GM19324 (cell line): ENCODE results near the gene IER2.
"Not testable (repeated sequence)": the region's sequence is repeated elsewhere in the genome, so short reads cannot be mapped to it uniquely, and the experiment has no call there.

ENCODE experiments used
- ATAC-seq: cut with Tn5 transposase; IDR thresholded peaks from one replicate; pipeline ENCODE4 v1.9.1; 2021; ENCODE audit warnings: mild to moderate bottlenecking, moderate library complexity; ENCODE audit not compliant: unreplicated experiment, low FRiP score

IER2 gene

DNA sequence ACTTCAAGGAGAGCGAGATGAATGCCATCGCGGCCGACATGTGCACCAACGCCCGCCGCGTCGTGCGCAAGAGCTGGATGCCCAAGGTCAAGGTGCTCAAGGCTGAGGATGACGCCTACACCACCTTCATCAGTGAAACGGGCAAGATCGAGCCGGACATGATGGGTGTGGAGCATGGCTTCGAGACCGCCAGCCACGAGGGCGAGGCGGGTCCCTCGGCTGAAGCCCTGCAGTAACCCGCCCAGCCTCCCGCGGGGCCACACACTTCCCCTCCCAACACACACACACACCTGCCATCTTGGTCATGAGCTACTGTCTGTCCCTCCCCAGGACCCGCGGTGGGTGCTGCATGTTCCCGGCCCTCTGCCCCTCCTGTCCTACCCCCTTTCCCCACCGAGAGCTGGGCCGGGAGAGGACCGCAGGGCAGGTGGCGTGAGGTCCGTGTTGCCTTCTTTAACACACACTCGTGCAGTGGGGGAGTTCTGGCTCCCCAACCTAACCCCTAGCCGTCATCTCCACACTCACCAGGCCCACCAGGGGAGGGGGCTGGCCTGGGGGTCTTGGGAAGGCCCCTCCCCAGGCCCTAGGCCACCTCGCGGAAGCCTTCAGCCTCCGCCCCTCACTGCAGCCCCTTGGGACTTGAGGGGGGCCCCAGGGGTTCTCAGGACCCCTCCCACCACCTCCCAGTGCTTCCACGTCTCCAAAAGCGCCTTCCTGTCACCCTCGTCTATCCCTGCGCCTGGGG, 11.9 kb upstream of the IER2 start:
- ATAC-seq, result no peak

- ATAC-seq, result no peak
Observed at GRCh38 chr19:13138916-13139198, 11.4 kb upstream of the IER2 start.

DNA sequence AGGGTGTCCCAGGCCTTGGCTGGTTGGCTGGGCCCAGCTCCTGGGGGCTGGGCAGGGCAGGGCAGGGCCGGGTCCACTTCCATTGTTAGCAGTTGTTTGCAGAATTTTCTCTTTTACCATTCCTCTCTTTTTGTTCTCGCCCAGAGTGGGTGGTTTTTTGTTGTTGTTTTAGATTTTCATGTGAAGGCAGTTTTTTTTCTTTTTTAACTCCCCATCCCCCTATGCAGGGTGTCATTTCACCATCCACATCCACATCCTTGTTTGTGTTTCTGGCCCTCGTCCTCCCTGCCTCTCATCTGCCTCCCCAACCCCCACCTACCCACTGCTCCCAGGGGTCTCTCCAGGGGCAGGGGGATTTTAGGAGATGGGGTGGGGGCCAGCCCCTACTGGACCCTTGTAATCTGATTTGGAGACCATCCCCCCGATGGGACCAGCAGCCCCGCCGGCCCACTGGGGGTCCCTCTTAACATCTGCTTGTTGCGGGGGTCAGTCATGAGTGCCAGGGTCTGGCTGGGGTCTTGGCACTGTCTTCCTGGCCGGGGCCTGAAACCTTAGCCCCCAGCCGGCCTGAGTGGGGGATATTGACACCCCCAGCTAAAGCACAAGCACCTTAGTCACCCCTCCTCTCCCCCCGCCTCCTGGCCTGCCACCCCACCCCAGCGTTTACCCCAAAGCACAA, 10.4 kb upstream of the IER2 start:
- ATAC-seq, result no peak

DNA sequence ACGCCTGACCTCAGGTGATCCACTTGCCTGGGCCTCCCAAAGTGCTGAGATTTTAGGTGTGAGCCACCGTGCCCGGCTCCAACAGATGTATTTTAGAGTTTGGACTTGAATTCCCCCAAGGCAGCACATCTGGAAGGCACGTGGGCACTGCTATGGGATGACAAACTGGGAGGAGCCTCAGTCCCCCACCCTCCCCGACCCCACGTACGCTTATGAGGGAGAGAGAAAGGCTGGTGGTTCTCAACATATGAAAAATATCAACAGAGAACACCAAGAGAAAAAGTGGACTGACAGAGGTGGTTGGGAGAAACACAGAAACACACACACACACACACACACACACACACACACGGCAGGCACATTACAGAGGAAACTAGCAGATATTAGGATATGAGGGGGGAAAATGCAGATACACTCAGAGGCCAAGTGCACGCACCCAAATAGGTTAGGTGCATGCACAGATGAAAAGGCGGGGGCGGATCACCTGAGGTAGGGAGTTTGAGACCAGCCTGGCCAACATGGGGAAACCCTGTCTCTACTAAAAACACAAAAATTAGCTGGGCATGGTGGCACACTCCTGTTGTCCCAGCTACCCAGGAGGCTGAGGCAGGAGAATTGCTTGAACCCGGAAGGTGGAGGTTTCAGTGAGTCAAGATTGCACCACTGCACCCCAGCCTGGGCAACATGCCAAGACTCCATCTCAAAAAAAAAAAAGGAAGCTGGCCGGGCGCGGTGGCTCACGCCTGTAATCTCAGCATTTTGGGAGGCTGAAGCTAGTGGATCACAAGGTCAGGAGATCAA, 3.2 kb upstream of the IER2 start:
- ATAC-seq, result no peak

DNA sequence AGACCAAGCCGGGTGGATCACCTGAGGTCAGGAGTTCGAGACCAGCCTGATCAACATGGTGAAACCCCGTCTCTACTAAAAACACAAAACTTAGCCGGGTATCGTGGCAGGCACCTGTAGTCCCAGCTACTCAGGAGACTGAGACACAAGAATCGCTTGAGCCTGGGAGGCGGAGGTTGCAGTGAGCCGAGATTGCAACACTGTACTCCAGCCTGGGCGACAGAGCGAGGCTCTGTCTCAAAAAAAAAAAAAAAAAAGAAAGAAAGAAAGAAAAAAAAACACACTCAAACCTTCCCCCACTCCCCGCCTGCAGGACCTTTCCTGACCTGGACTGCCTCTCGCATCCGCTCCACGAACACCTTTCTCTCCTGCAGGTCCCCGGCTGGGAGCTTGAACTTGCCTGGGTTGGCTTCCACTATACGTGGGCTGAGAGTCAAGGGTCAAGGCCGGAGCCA, 1.0 kb upstream of the IER2 start:
- not testable (repeated sequence) for ATAC-seq

DNA sequence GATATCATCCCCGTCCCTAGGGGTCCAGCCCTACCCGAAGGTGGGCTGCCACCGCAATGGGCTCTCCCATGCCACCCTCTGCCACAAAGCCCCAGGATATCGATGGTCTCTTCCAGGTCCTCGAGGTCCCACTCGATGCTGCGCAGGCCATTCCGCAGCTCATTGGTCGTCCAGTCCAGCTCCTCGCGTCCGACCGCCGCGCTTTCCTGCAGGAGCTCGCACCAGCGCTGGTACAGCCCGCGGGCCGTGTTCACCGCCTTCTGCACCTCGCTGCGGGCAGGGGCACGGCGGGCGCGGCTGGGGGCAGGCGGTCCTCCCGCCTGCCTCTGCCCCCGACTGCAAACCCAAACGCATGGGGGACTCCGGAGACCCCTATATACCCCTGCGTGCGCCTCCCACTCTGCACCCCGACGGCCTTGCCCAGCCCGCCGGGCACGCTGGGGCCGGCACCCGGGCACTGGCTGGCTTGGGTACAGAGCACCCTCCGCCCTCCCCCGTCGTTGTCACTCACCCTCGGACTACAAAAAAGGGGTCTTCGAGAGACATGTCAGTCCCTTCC, 504 bp upstream of the IER2 start:
- peak; percentile 2 for ATAC-seq

DNA sequence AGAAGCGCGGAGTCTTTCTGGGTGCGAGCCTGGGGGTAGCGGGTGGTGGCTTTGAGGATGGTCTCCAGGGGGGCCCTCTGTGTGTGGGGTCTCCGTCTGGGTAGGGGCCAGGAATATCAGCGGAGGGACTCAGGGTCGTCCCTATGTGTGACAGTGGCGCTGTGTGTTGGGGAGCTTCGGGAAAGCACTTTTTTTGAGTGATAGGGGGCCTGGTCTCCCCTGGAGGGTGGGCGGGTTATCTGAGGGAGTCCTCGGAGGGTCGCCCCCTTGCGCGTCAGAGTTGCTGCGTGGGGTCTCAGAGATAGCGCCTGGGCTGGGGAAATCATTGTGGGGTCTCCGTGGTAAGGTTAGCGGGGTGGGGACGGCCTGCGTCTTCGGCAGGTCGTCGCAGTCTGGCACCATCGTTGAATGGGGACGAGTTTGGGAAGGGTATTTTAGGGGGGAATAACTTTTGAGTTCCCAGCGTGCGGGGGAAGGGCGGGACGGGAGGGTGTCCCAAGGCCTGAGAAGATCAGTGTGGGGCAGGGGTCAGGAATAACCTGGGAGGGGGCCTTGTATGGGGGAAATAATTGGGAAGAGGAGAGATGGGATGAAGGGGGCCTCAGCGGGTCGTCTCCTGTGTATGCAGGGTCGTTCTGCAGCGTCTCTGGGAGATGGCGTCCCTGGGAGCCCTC, 857 bp downstream of the IER2 start:
- no peak for ATAC-seq

DNA sequence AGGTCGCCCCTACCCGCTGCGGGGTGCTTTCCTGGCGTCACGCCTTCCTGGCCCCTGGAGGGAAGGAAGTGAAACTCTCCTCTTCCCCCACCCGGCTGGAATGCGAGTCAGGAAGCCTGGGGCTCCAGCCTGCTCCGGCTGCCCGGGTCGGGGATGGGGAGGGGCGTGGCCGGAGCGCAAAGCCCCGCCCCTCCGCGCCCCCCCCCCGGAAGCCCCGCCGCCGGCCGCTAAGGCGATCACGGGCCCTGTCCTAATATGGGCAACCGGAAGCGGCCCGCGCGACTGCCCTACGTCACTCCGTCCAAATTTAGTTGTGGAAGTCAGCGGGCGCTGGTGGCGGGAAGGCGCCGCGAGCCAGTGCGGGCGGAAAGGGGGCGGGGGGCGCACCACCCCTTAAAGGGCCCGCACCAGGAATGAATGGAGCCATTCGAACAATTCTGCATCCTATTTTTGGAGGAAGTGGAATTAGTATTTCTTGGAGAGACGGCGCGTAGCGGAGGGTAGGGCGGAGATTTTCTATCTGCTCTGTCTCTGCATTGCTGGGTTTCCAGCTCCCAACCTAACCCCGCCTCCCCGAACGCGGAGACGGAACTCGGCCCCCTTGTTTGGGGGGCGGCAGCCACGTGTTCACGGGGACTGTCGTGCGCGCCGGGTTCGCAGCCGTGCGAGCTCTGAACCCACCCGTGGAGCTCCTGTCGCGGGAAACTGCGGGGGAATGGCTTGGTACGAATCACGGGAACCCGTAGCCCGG, 1.6 kb downstream of the IER2 start:
- peak; percentile 56 for ATAC-seq

- peak; percentile 4 for ATAC-seq
Observed at GRCh38 chr19:13152356-13152973, 2.3 kb downstream of the IER2 start.

DNA sequence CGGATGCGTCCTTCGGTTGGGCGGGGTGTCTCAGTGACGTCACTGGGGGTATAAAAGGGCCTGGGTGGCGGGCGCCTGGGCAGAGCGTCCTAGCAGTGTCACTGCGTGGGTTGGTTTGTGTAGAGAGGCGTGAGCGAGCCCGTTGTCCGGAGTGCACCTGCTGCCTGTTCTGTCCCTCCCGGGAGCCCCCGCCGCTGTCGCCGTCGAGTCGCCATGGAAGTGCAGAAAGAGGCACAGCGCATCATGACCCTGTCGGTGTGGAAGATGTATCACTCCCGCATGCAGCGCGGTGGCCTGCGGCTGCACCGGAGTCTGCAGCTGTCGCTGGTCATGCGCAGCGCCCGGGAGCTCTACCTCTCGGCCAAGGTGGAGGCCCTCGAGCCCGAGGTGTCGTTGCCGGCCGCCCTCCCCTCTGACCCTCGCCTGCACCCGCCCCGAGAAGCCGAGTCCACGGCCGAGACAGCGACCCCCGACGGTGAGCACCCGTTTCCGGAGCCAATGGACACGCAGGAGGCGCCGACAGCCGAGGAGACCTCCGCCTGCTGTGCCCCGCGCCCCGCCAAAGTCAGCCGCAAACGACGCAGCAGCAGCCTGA, 2.9 kb downstream of the IER2 start:
- peak; percentile 27 for ATAC-seq

DNA sequence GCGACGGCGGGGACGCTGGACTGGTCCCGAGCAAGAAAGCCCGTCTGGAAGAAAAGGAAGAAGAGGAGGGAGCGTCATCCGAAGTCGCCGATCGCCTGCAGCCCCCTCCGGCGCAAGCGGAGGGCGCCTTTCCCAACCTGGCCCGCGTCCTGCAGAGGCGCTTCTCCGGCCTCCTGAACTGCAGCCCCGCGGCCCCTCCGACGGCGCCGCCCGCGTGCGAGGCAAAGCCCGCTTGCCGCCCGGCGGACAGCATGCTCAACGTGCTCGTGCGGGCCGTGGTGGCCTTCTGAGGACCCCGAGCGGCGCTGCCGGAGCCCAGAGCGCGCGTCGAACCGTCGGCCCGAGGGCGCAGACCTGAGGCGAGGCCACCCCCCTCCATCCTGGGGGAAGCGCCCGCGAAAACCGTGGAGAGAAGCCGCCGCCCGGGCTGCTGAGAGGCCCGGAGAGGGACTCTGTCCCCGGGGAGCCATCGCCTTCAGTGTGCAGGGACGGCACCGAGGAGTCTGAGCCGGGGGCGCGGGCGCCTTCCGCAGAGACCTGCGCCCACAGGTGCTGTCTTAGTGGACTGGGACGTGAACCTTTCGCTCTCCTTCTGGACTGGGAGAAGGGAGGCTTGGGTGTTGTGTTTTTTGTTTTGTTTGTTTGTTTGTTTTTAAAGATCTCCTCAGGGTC, 3.5 kb downstream of the IER2 start:
- ATAC-seq, result no peak

GRCh38 chr19:13154241-13154778, 4.1 kb downstream of the IER2 start:
- ATAC-seq, result no peak

- no peak for ATAC-seq
Observed at GRCh38 chr19:13154911-13155471, 4.8 kb downstream of the IER2 start.

GRCh38 chr19:13155472-13156359, 5.5 kb downstream of the IER2 start:
- ATAC-seq, result no peak

GRCh38 chr19:13159713-13160112, 9.5 kb downstream of the IER2 start:
- no peak for ATAC-seq

DNA sequence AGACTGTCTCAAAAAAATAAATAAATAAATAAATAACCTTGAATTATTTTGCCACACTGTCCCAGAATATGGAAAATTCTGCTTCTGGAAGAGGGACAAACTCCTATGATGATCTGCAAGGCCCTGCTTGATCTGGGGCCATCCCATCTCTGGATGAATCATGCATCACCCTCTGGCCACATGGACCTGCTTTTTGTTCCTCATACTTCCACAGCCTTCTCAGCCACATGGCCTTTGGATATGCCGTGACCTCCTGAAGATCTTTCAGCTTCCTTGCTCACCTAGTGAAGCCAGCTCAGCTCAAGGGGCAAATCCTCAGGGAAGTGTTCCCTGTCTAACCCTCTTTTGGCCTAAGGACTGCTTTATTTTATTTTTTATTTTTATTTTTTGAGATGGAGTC, 10.3 kb downstream of the IER2 start:
- ATAC-seq, result no peak
